GM18526 (cell line): Measurements from ENCODE around the gene SLC17A5.

Experiments
- POLR2A ChIP-seq: IDR thresholded peaks from 3 replicates; pipeline ENCODE4 v1.6.1; 2011; ENCODE audit not compliant: insufficient read length; ENCODE audit errors: extremely low read depth

The SLC17A5 gene

GRCh38 chr6:73675466-73676098 is 21.8 kb upstream of the SLC17A5 start:
- TF ChIP-seq POLR2A = no peak

- TF ChIP-seq POLR2A = no peak
These were observed 18.3 kb upstream of the SLC17A5 start for GRCh38 chr6:73671911-73672685.

GRCh38 chr6:73669005-73669404 is 15.2 kb upstream of the SLC17A5 start:
- no peak for TF ChIP-seq POLR2A

DNA sequence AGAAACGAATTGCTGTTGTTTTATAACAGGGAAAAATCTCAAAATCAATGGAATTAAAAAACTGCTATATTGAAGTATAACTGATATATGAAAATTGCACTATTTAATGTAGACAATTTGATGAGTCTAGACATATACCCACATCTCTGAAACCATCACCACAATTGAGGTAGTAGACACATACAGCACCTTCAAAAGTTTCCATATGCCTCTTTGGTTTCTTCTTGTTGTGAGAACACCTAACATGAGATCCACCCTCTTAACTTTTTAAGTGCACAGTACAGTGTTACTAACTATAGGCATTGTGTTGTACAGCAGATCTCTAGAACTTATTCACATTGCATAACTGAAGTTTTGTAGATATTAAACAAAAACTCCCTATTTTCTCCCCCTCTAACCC is 14.0 kb upstream of the SLC17A5 start:
- no peak for TF ChIP-seq POLR2A

GRCh38 chr6:73666393-73666792 is 12.6 kb upstream of the SLC17A5 start:
- no peak for TF ChIP-seq POLR2A

- TF ChIP-seq POLR2A = no peak
These were observed 12.0 kb upstream of the SLC17A5 start for GRCh38 chr6:73665686-73666319.

GRCh38 chr6:73664701-73665100 is 10.9 kb upstream of the SLC17A5 start:
- no peak for TF ChIP-seq POLR2A

DNA sequence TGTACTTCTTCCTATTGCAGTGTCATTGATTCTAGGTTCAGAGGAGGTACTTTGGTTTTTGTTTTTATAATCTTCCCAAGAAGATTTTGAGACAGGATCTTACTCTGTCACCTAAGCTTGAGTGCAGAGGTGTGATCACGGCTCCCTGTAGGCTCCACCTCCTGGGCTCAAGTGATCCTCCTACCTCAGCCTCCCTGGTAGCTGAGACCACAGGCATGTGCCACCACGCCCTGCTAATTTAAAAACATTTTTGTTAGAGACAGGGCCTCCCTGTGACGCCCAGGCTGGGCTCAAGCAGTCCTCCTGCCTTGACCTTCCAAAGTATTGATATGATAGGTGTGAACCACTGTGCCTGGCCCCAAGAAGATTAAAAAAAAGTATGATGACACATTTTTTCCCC is 3.4 kb upstream of the SLC17A5 start:
- no peak for TF ChIP-seq POLR2A

DNA sequence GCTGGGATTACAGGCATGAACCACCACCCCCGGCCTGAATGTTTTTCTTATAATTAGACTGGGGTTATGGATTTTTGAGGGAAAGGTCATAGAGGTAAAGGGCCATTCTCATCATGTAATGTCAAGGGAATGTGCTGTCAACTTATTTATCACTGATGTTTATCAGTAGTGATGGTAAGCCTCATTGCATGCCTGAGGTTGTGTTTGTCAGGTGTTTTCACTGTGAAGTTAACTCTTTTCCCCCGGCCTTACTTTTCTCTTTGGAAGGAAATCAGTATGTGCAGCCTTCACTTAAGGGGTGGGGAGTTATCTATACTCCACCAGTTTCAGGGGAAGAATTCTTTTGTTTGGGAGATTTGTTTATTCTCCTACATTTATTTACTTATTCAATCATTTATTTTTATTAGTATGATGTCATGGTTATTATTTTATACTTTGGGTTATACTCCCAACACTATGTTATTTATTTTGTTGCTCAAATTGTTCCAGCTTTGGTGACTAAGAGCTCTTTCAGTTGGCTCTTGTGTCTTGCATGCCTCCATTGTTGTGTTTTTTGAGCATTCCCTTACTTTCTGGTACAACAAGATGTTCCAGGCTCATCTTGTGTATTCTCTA is 2.8 kb upstream of the SLC17A5 start:
- TF ChIP-seq POLR2A = no peak

DNA sequence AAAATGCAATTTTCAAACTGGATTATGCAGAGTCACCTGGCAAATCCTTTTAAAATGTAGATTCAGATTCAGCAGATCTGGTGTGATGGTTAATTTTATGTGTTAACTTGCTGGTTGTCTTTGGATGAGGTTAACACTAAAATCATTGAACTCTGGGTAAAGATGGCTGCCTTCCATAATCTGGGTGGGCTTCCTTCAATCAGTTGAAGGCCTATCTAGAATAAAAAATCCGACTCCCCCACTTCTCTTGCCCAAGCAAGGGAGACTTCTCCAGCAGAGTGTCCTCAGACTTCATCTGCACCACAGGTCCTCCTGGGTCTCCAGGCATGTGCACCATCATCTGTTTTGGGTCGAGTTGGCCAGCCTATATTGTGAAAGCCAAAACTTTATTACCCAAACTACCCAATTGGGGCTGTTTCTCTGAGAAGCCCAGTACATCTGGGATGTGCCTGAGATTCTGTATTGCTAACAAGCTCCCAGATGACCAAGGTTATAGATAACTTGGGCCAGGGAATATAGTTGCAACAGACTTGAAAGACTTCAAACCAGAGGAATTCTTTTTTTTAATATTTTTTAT is 1.6 kb upstream of the SLC17A5 start:
- no peak for TF ChIP-seq POLR2A

- no peak for TF ChIP-seq POLR2A
These were observed 888 bp downstream of the SLC17A5 start for GRCh38 chr6:73652637-73653570.

- TF ChIP-seq POLR2A = no peak
These were observed 4.0 kb downstream of the SLC17A5 start for GRCh38 chr6:73649783-73650182.

DNA sequence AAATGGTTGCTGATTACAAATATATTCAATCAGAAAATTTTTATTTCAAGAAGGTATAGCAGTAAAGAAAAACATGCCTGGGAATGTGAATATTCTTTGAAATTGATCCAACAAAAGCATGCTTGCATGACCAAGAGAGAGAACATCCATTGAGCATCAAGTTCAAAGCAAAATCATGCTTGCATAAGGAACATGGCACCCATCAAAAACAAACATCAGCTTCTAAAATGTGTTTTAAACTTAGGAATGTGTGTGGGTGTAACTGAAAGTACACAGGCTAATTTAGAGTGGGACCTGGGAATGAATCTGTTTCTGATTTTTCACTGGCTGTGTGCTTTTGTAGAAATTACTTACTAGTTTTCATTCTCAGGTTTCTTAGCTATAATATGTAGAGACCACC is 5.6 kb downstream of the SLC17A5 start:
- TF ChIP-seq POLR2A = no peak

DNA sequence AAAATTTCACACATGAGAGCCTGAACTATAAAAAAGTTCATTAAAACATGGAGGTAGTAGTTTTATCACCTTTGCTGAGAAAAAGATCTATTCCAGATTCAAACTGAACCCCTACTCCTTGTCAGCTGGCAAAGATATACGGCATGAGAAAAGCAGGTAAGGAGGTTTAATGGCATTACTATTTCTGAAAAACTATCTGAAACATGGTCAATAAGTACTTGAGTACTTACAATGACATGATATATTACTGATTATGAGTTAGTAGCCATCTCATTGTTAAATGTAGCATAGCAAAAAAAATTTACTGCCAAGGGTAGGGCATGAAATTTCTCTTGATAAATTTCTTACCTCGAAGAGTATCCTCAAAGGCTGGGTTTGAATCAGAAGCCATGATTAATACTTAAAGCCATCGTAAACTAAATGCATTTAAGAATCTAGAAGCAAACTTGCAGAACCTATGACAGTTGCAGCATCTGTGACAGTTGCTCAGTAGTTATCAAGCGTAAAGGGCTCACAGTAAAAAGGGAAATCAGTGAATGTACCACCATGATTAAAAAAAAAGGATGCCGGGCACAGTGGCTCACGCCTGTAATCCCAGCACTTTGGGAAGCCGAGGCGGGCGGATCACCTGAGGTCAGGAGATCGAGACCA is 8.7 kb downstream of the SLC17A5 start:
- no peak for TF ChIP-seq POLR2A
